ENCODE measurements around the gene NECTIN4.
"Not testable (repeated sequence)": the region's sequence is repeated elsewhere in the genome, so short reads cannot be mapped to it uniquely, and the experiment has no call there.

NECTIN4 gene

DNA sequence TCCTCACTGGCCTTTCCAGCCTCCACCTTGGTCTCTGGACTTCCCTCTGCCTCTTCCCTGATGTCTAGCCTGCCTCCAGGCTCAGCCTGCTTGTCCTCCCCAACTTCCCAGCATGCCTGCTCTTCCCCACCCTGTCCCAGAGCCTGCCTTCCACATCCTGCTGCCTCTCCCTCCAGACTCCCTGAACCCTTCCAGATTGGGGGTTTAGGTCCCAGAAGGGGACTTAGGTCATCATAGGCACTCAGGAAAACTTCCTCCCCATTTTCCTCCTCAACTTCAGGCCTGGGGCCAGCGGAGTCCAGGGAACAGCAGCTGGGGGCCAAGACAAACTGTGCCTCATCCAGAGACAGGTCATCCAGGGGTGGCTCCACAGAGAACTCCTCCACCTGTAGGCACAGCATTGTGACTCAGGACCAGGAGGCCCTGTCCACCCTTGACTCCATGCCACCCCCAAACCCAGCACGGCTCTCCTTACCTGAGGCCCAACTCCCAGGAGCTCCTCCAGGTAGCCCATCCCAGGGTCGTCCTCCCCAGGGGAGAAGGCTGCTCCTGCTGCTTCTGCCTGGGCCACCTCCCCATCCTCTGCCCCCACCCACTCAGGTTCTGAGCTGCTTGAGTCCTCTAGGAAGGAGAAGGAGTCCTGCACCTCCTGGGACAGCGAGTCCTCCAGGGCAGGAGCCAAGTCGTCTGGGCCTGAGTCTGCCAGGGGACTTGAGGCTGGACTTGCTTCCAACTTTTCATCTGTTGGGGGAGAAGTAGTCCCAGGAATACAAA lies 40.2 kb downstream of the NECTIN4 start:
- no peak for DNase-seq

DNA sequence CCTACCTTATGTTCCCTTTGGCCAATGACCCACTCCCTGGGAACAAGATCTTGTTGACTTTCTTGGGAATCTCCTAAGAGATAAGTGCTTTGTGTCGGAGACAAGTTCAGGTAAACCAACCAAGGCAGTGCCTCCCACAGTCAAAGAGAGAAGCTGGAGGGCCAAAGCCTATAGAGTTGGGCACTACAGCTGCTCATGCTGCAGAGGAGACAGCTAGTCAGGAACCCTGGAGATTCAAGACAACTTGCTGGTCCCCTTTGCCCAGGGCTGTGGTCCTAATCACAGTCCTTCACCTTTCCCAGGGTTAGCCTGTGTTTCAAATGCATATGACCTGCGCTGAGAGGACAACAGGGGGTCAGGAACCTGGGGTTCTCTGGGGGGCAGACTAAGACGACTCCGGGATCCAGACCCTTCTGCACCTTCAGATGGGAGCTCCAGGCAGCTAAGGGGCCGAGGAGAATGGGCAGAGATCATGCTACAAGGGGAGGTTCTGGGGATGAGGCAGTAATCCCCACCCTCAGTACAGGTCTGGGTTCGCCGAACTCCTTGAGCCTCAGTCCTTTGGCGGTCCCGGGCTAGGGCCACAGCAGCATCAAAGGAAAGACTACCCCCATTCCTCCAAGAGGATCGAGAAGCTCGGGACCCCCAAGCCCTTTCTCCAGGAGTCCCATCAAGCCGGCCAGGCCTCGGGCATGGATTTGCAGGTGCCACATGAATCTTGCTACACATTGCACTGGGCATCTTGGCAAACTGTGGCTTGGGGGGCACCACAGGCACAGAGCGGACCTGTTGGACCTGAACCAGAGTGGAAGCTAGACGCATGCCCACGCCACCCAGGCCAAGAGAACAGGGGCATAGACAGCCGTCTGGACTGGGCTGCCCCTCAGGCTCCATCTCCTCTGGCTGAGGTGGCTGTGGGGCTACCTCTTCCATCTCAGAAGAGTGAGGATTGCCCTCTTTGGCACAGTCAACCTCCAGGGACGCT lies 41.6 kb downstream of the NECTIN4 start:
- no peak for DNase-seq

DNA sequence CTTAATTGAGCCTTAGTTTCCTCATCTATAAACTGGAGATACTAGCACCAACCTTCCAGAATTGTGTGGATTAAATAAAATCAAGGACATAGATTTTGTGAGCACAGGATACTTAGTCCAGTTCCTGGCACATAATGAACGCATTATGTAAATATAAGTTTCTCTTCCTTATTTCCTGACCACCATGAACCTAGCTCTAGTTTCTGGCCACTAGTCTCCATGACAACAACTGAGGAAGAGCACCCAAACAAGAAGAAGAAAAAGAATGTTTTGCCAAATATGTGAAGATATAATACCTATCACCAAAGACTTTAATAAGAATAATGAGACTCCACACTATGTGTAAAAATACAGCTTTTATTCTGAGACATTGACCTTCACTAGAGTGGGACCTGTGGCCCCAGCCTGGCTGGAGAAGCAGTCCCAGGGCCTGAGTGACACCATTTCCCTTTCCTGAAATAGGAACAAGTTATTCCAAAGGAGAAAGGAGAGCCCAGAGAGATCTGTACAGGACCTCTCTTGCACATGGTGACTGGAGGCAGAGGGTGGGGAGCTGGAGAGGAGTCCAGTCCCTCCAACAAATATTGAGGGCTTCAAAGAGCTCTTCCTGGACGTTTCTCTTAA lies 42.6 kb downstream of the NECTIN4 start:
- no peak for DNase-seq

DNA sequence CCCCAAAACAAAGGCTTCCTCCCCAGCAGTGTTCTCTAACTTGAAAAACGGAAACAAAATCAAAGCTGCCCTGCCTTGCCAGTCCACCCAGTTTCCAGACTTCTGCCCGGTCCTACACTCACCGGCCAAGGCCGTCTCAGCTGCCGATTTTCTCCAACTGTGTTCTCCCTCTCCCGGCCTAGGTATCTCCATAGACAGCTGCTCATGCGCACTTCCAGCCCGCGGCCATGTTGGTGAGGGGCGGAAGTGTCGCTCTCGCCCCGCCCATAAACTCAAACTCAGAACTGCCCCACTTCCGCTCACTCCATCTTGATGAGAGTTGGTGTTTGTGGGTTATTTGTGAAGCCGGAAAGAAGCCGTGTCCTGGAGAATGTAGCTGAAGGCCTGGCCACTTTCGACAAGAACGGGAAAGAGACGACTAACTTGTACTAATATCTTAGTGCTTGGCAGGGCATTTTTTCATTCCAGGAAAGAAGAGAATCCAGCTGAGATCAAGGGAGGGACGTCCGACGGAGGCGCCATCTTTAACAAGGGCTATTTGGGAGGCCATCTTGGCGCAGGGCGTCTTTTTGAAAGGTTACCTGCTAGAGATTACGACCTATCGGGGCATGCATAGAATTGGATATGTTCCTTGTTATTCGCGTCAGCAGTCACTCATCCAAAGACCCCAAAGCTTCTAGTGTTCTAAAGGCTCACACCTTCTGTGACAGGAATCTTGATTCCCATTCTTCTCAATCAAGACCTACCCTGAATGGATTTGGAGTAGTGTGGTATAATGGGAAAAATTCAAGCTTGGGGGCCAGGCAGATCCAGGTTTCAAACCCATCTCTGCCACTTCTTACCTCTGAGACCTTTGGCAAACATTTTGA lies 43.4 kb downstream of the NECTIN4 start, which contains the start of gene USF1:
TSS of gene USF1 (minus strand) at position 242 of the 869 bp plus-strand sequence. CDS start 2,702 bp downstream, outside the sequence.
- DNase-seq: peak; percentile 80

DNA sequence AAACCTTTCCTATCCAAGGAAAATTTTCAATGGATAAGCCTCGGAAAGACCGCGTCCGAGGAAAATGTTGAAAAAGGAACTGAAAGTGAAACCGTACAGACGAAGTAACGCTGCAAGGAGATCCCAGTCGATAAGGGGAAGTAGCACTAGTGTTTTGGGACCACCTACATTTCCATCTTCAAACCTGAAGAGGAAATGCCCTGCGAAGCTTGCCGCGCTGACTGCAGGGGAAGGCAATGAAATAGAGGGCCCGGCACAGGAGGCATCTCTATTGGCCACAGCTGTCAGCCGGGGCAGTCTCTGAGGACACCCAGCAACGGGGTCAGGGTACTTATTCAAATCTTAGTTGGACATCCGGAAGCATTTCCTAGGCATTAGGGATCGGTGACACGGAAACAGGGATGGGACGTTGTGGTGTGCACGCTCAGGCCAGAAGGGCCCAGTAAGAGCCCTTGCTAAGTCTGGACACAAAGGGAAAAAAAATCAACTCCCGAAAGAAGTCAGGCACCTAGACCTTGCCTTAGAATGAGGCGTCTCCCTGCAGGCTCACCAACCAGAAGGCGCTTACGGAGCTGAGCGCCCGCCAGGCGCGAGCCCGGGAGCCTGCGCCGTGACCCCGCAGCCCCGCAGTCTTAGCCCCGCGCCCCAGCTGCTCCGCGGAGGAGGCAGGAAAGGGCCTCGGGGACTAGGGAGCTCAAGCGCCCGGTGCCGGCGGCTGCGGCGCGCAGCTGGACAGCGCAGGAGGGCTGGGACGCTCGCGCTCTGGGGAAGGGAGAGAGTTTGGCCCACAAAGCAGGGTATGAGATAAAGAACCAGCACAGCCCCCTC lies 44.2 kb downstream of the NECTIN4 start:
- DNase-seq: peak; percentile 43

DNA sequence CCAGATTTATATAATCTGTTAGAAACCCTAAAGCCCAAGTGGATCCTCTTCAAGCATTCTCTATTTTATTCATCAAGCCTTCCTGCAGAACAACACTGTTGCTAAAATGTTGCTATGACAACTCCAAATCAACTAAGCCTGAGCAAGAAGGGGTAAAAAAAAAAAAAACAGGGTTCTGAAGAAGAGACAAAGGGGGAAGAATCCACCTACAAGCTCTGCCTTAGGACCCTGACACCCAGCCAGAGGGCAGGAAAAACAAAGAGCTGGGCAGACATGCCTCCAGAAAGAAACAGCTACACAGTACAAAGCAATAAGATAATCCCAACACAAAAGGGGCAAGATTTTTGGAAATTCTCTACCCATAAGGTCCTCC lies 44.8 kb downstream of the NECTIN4 start:
- DNase-seq: no peak

DNA sequence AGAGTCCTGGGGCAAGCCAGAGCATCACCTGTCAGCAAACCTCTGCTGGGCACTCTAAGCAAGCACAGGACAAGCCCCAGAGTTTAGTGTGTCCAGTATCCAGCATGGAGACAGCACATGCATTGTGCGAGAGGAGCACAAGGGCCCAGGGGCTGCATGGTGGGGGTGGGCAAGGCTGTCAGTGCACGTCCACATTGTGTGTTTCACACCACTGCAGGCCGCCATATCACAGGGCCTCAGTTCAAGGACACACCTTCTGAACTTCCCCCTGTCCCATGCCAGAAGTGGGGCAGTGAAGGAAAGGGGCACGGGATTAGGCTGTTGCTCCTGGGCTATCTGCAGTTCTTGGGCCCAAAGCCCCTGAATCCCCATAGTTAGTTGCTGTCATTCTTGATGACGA lies 49.8 kb downstream of the NECTIN4 start:
- DNase-seq: no peak

DNA sequence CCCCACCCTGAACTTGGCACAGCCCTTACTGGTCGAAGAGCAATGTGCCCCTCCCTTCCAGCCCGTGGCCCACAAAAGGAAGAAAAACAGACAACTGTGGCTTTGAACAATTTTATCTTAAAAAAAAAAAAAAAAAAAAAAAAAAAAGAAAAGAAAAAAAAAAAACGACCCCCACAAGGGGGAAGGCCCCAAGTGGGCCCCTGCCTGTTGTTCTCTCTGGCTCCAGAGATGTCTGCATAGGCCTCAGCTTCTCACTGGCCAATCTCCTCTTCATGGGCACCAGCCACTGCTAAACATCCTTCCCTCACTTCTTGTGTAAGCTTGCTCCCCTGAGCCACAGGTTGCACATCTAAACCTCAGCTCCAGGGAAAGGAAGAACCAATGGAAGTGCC lies 50.2 kb downstream of the NECTIN4 start:
- no peak for DNase-seq

DNA sequence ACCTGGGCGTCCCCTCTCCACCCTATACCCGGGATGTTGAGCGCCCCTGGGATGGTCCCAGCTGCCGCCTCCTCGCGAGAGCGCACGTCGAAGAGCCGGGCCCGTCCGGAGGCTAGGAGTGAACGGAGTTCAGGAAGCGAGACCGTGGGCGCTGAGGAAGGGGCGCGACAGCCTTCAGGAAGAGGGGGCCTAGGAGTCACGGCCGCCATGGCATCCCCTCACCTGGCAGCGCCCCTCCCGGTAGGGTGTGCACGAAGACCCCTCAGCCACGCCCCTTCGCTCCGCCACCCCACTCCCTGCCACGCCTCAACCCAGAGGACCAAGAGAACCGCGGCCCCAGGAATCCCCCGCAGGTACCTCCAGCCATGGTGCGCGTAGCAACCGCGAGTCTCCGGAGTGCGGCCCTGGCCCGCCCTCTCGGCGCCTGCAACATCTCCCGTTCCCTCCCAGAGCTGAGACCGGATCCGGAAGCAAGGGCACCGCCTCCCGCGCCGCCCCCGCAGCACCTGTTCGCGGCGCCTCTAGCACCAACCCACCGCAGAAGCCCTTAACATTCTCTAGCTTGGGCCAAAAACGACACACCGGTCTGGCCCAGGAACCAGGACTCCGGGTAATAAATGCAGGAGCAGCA lies 50.7 kb downstream of the NECTIN4 start, which contains the start of gene TSTD1:
TSS of gene TSTD1 (minus strand) at position 442 of the 631 bp plus-strand sequence. CDS start at position 367, 75 bp downstream.
- DNase-seq: peak; percentile 80

DNA sequence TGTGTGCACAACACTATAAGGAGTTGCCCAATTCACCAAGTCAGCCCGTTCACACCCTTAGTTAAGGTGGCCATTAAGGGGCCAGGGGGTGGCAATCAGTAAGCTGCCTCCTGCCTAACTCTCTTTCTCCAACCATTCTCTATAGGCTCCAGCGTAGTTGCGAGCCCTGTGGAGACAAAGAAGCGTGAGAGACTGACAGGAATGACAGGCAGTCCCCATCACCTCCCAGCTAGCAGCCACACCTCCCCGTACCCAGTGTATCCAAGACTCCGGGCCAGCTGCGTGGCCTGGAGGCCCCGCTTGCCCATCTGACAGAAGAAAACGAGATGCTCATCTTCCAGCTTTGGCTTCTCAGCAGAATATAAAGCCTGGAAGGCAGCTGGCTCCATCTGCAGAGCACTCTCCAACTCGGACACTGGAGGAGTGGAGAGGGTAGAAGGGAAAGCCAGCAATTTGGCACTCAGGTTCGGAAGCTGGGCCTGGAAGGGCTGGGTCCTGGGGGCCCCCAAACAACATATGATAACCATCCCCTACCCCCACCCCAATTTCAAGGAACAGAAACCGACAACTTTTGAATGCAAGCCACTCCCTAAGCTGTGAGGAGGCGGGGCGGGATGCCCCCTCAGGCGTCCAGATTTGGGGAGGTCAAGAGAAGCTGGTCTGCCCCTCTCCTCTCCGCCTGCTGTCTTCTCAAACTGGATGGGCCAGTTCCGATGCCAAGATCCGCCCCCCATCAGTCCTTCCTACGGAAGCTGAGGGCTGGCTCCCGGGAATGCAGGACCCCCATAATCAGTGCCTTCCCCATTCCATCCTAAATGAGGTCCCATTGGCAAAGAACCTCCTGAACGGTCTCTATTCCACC lies 51.5 kb downstream of the NECTIN4 start:
- DNase-seq: no peak

DNA sequence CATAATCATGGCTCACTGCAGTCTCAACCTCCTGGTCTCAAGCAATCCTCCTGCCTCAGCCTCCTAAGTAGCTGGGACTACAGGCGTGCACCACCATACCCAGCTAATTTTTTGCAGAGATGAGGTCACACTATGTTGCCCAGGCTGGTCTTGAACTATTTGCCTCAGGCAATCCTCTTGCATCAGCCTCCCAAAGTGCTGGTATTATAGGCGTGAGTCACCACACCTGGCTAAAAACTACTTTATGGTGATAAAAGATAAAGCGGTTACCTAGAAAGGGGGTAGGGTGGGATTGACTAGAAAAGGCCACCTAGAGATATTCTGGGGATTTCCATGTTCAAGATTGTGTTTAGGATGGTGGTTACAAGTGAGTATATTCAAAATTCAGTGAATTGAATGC lies 55.6 kb downstream of the NECTIN4 start:
- DNase-seq: no peak

DNA sequence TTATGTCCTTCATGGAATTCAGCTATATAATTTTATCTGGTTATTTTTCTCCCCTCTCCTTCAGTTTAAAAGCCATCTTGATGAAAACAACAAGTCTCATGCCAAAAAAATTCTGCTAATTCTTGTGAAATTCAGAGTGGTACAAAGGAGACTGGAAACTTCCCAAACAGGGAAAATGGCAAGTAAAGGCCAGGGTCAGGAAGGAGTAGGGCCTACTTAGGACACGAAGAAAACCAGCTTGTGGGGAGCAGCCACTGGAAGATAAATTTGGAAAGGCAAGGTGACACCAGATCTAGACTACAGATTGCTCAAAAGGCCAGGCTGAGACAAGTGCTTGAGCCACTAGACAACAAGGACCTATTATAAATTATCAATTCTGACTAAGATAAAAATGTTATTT lies 56.9 kb downstream of the NECTIN4 start:
- no peak for DNase-seq

DNA sequence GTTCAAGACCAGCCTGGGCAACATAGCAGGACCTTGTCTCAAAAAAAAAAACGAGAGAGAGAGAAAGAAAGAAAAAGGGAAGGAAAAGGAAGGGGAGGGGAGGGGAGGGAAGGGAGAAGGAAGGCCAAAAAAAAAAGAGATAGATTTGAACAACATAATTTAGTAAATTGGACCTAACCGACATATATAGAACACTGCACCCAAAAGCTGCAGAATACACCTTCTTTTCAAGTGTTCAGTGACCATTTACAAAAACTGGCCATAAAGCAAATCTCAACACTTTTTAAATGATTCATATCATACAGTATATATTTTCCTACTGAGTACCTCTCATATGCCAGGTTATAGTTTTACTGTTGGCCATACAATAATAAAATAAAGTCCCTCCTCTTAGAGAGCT lies 57.5 kb downstream of the NECTIN4 start:
- DNase-seq: no peak

DNA sequence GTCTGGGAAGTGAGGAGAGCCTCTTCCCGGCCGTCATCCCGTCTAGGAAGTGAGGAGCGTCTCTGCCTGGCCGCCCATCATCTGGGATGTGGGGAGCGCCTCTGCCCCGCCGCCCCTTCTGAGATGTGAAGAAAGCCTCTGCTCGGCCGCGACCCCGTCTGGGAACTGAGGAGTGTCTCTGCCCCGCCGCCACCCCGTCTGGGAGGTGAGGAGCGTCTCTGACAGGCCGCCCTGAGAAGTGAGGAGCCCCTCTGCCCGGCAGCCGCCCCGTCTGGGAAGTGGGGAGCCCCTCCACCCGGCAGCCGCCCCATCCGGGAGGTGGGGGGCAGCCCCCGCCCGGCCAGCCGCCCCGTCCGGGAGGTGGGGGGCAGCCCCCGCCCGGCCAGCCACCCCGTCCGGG lies 59.9 kb downstream of the NECTIN4 start:
- not testable (repeated sequence) for DNase-seq

DNA sequence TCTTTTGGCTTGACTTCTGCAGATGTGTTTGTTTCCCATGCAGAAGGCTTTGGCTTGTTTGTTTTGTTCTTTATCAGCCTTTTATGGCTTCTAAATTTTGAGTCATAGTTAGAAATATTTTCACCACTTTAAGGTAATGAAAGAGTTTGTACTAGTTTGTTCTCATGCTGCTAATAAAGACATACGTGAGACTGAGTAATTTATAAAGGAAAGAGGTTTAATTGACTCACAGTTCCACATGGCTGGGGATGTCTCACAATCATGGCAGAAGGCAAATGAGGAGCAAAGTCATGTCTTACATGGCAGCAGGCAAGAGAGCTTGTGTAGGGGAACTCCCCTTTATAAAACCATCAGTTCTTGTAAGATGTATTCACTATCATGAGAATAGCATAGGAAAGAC lies 62.4 kb downstream of the NECTIN4 start:
- DNase-seq: not testable (repeated sequence)

DNA sequence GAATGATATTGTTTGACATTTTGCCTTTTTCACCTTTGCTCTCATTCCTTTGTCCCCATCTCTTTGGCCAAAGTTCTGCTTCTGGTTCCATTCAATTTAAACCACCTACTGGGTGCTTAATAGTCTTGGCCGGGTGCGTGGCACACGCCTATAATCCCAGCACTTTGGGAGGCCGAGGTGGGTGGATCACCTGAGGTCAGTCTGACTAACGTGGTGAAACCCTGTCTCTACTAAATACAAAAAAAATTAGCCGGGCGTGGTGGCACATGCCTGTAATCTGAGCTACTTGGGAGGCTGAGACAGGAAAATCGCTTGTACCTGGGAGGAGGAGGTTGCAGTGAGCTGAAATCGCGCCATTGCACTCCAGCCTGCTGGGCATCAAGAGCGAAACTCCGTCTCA lies 66.9 kb downstream of the NECTIN4 start:
- not testable (repeated sequence) for DNase-seq

DNA sequence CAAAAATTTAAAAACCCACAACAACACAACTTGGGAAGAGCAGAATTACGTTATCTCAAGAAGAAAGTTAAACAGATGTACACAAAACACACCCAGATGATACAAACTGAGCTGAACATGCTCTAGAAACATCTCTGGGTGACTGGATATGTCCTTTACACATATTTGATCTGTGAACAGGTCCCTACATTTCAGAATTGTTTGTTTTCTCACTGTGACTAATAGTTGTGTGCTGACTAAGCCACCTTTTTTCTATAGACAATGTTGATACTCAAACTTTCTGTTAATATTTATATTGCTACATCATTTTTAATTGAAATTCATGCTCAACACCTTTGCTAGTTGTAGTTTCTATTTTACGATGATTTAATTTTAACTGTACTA lies 67.4 kb downstream of the NECTIN4 start:
- no peak for DNase-seq

DNA sequence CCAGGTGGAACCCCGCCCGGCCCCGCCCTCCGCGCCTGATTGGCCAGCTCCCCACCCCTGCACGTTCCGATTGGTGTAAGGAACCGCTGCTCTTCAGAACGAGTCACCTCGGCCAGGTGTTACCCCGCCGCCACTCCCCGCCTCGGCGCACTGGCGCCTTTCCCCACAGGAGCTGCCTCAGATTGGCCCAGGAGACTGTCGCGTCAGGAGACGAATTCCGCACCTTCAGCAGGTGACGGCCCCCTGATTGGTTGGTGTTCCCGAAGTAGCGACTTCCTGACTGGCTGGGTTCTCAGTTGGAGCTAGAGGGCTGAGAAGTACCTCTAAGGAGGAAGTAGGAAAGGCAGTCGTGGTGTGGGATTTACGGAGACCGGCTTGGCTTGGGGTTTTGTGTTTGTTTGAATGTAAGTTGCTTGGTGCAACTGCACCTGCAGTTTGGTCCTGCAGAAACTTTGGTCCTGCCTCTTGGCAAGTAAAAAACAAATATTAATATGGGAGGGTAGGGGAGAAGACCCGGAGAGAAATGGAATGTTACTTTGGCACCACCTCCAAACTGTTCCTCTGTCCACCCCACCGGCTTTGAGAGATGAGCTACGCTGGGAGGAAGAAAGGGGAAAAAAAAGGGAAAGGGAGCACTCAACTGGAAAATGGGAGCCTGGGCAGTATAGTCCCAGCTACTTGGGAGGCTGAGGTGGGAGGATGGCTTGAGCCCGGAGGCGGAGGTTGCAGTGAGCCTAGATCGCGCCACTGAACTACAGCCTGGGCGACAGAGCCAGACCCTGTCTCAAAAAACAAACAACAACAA lies 68.0 kb downstream of the NECTIN4 start:
- DNase-seq: peak; percentile 97

All from NCI-H510A (cell line).